Duodenal mucosa (tissue), 2 donors: Measurements from ENCODE around the gene CDC42BPA.

Experiments used
- H3K27ac ChIP-seq: one replicate; pipeline ENCODE4 v1.7.0; 2013; ENCODE audit warnings: low read depth, low read length
- H3K27me3 ChIP-seq, 2 donors: one replicate each; pipeline ENCODE4 v1.7.0; 2013; ENCODE audit warnings: low read length in 2 of 2, control low read depth in 1 of 2; ENCODE audit not compliant: insufficient read depth in 2 of 2, control insufficient read depth in 1 of 2
- H3K36me3 ChIP-seq, 2 donors: one replicate each; pipeline ENCODE4 v1.7.0; 2013; ENCODE audit warnings: low read length in 2 of 2, control low read depth in 1 of 2; ENCODE audit not compliant: insufficient read depth in 2 of 2, control insufficient read depth in 1 of 2
- H3K4me1 ChIP-seq, 2 donors: one replicate each; pipeline ENCODE4 v1.7.0; 2013; ENCODE audit warnings: low read length in 2 of 2, control low read depth in 1 of 2; ENCODE audit not compliant: insufficient read depth in 2 of 2, control insufficient read depth in 1 of 2
- H3K4me3 ChIP-seq, 2 donors: one replicate each; pipeline ENCODE4 v1.7.0; 2013; ENCODE audit warnings: low read length in 2 of 2, low read depth in 1 of 2
- H3K9ac ChIP-seq, 2 donors: one replicate each; pipeline ENCODE4 v1.7.0; 2013; ENCODE audit warnings: low read length in 2 of 2, low read depth in 1 of 2
- H3K9me3 ChIP-seq, 2 donors: one replicate each; pipeline ENCODE4 v1.7.0; 2013; ENCODE audit warnings: low read length in 2 of 2, control low read depth in 1 of 2; ENCODE audit not compliant: control insufficient read depth in 1 of 2

CDC42BPA gene

GRCh38 chr1:227082999-227083746 is 235.1 kb downstream of the CDC42BPA start:
- Histone ChIP-seq H3K4me3 (no peak overlapping the region), H3K27ac (no peak overlapping the region), H3K36me3 (peaks cover 20 to 21% of the 10 kb centered on the region in 2 donors), H3K4me1 (no peaks in the 10 kb centered on the region), H3K9me3 (peaks cover 0 to 8% of the 10 kb centered on the region in 2 donors), H3K9ac (no peak overlapping the region), H3K27me3 (no peaks in the 10 kb centered on the region)

GRCh38 chr1:227077783-227078182 is 240.5 kb downstream of the CDC42BPA start:
- Histone ChIP-seq H3K4me3 (no peak overlapping the region), H3K9ac (no peak overlapping the region), H3K27me3 (no peaks in the 10 kb centered on the region), H3K27ac (no peak overlapping the region), H3K9me3 (no peaks in the 10 kb centered on the region), H3K4me1 (no peaks in the 10 kb centered on the region), H3K36me3 (peaks cover 0 to 12% of the 10 kb centered on the region in 2 donors)

- H3K36me3 ChIP-seq = peaks cover 0 to 11% of the 10 kb centered on the region in 2 donors
These were observed 244.5 kb downstream of the CDC42BPA start for GRCh38 chr1:227073786-227074185.

GRCh38 chr1:227072991-227073390 is 245.3 kb downstream of the CDC42BPA start:
- Histone ChIP-seq H3K27ac (no peak overlapping the region), H3K36me3 (peaks cover 0 to 11% of the 10 kb centered on the region in 2 donors), H3K4me3 (no peak overlapping the region), H3K27me3 (no peaks in the 10 kb centered on the region), H3K4me1 (no peaks in the 10 kb centered on the region), H3K9me3 (no peaks in the 10 kb centered on the region), H3K9ac (no peak overlapping the region)

More at GRCh38 chr1:227073786-227074185, 244.5 kb downstream of the CDC42BPA start:
- H3K4me1 ChIP-seq = no peaks in the 10 kb centered on the region
- no peak overlapping the region for H3K9ac ChIP-seq
- no peak overlapping the region for H3K27ac ChIP-seq
- no peak overlapping the region for H3K4me3 ChIP-seq
- no peaks in the 10 kb centered on the region for H3K27me3 ChIP-seq
- no peaks in the 10 kb centered on the region for H3K9me3 ChIP-seq

GRCh38 chr1:227071895-227072587 is 246.3 kb downstream of the CDC42BPA start:
- Histone ChIP-seq H3K4me3 (no peak overlapping the region), H3K27ac (no peak overlapping the region), H3K9ac (no peak overlapping the region), H3K36me3 (peaks cover 0 to 11% of the 10 kb centered on the region in 2 donors), H3K27me3 (no peaks in the 10 kb centered on the region), H3K9me3 (no peaks in the 10 kb centered on the region), H3K4me1 (no peaks in the 10 kb centered on the region)

GRCh38 chr1:227070638-227071285 is 247.5 kb downstream of the CDC42BPA start:
- H3K9me3 ChIP-seq = no peaks in the 10 kb centered on the region
- H3K36me3 ChIP-seq = peaks cover 1 to 13% of the 10 kb centered on the region in 2 donors

GRCh38 chr1:227069490-227069889 is 248.8 kb downstream of the CDC42BPA start:
- Histone ChIP-seq H3K4me1 (no peaks in the 10 kb centered on the region), H3K27ac (no peak overlapping the region), H3K4me3 (no peak overlapping the region), H3K27me3 (no peaks in the 10 kb centered on the region), H3K9me3 (no peaks in the 10 kb centered on the region), H3K9ac (no peak overlapping the region), H3K36me3 (peaks cover 8 to 20% of the 10 kb centered on the region in 2 donors)

More at GRCh38 chr1:227070638-227071285, 247.5 kb downstream of the CDC42BPA start:
- Histone ChIP-seq H3K9ac (no peak overlapping the region), H3K4me3 (no peak overlapping the region), H3K27ac (no peak overlapping the region), H3K27me3 (no peaks in the 10 kb centered on the region), H3K4me1 (no peaks in the 10 kb centered on the region)

- Histone ChIP-seq H3K27ac (no peak overlapping the region), H3K4me1 (no peaks in the 10 kb centered on the region), H3K9ac (no peak overlapping the region), H3K4me3 (no peak overlapping the region), H3K9me3 (no peaks in the 10 kb centered on the region), H3K36me3 (peaks cover 8 to 17% of the 10 kb centered on the region in 2 donors), H3K27me3 (no peaks in the 10 kb centered on the region)
These were observed 249.4 kb downstream of the CDC42BPA start for GRCh38 chr1:227068883-227069282.

GRCh38 chr1:227066999-227067398 is 251.3 kb downstream of the CDC42BPA start:
- no peaks in the 10 kb centered on the region for H3K4me1 ChIP-seq
- no peaks in the 10 kb centered on the region for H3K9me3 ChIP-seq
- H3K4me3 ChIP-seq = no peak overlapping the region
- no peak overlapping the region for H3K9ac ChIP-seq
- H3K27me3 ChIP-seq = no peaks in the 10 kb centered on the region
- H3K27ac ChIP-seq = no peak overlapping the region
- peaks cover 8 to 13% of the 10 kb centered on the region in 2 donors for H3K36me3 ChIP-seq

- Histone ChIP-seq H3K4me1 (no peaks in the 10 kb centered on the region), H3K36me3 (peaks cover 8 to 13% of the 10 kb centered on the region in 2 donors), H3K27me3 (no peaks in the 10 kb centered on the region), H3K27ac (no peak overlapping the region), H3K4me3 (no peak overlapping the region), H3K9me3 (no peaks in the 10 kb centered on the region), H3K9ac (no peak overlapping the region)
These were observed 253.0 kb downstream of the CDC42BPA start for GRCh38 chr1:227065311-227065710.
